Liver (tissue), 9 donors: ENCODE measurements around the gene CDK2AP2. TPM values are rescaled to one million over a fixed set of nuclear protein-coding genes. Genes with fewer than 3 reads are reported as not detected.

Experiments used
- DNase-seq: peaks from one replicate; pipeline ENCODE4 v3.0.0-alpha.2; 2017; ENCODE audit warnings: low spot score
- H3K27ac ChIP-seq, 2 donors: one replicate each; pipeline ENCODE4 v1.7.0; 2013; ENCODE audit warnings: inconsistent platforms in 2 of 2, low read length in 2 of 2, control low read depth in 1 of 2, low read depth in 1 of 2, mild to moderate bottlenecking in 1 of 2
- H3K27me3 ChIP-seq, 4 donors: one replicate each; pipeline versions ENCODE4 v1.6.1 to v1.7.0; 2013; ENCODE audit warnings: low read length in 3 of 4, inconsistent platforms in 1 of 4, mild to moderate bottlenecking in 1 of 4, moderate library complexity in 1 of 4; ENCODE audit not compliant: control insufficient read depth in 4 of 4, insufficient read depth in 4 of 4
- H3K36me3 ChIP-seq, 4 donors: one replicate each; pipeline versions ENCODE4 v1.6.1 to v1.7.0; 2013; ENCODE audit warnings: low read length in 3 of 4, mild to moderate bottlenecking in 3 of 4, low read depth in 1 of 4, moderate library complexity in 1 of 4; ENCODE audit not compliant: control insufficient read depth in 4 of 4, insufficient read depth in 3 of 4
- H3K4me1 ChIP-seq, 4 donors: one replicate each; pipeline versions ENCODE4 v1.6.1 to v1.7.0; 2013; ENCODE audit warnings: low read length in 3 of 4, mild to moderate bottlenecking in 3 of 4, moderate library complexity in 1 of 4; ENCODE audit not compliant: control insufficient read depth in 4 of 4, insufficient read depth in 4 of 4
- H3K4me3 ChIP-seq, 3 donors: one replicate each; pipeline versions ENCODE4 v1.6.1 to v1.7.0; 2013; ENCODE audit warnings: low read length in 3 of 3, control low read depth in 1 of 3, low read depth in 1 of 3, mild to moderate bottlenecking in 1 of 3
- H3K9ac ChIP-seq, 2 donors: one replicate each; pipeline ENCODE4 v1.7.0; 2013; ENCODE audit warnings: low read length in 2 of 2, mild to moderate bottlenecking in 2 of 2, moderate library complexity in 2 of 2, control low read depth in 1 of 2, low read depth in 1 of 2
- H3K9me3 ChIP-seq, 4 donors: one replicate each; pipeline versions ENCODE4 v1.6.1 to v1.7.0; 2013; ENCODE audit warnings: low read length in 3 of 4; ENCODE audit not compliant: control insufficient read depth in 4 of 4
- EGR1 ChIP-seq, 2 donors: IDR thresholded peaks; 2 replicates each; pipeline ENCODE4 v1.6.1; 2016 to 2018; ENCODE audit warnings: antibody characterized with exemption in 2 of 2, low read depth in 2 of 2
- FOXA2 ChIP-seq: IDR thresholded peaks from 2 replicates; pipeline ENCODE4 v1.6.1; 2016; ENCODE audit warnings: antibody characterized with exemption
- HNF4A ChIP-seq, 2 donors: conservative IDR thresholded peaks; 2 replicates each; pipeline ENCODE4 v1.6.1; 2016; ENCODE audit warnings: antibody characterized with exemption in 2 of 2, mild to moderate bottlenecking in 2 of 2
- NR2F2 ChIP-seq: IDR thresholded peaks from 2 replicates; pipeline ENCODE4 v1.6.1; 2016; ENCODE audit warnings: antibody characterized with exemption
- RAD21 ChIP-seq, 2 donors: IDR thresholded peaks; 2 replicates each; pipeline ENCODE4 v1.6.1; 2016; ENCODE audit warnings: antibody characterized with exemption in 2 of 2, mild to moderate bottlenecking in 2 of 2
- SP1 ChIP-seq: IDR thresholded peaks from 2 replicates; pipeline ENCODE4 v1.6.1; 2018; ENCODE audit warnings: antibody characterized with exemption, mild to moderate bottlenecking
- YY1 ChIP-seq: IDR thresholded peaks from 2 replicates; pipeline ENCODE4 v1.6.1; 2016; ENCODE audit warnings: antibody characterized with exemption, mild to moderate bottlenecking
- ZBTB33 ChIP-seq: IDR thresholded peaks from 2 replicates; pipeline ENCODE4 v1.6.1; 2016; ENCODE audit warnings: antibody characterized with exemption
- WGBS: extraction: QIAGEN DNeasy Blood & Tissue Kit; methylation state at CpG from one replicate; pipeline ENCODE4 v1.1.7; 2013; 5-methylcytosine and 5-hydroxymethylcytosine counted together
- polyA plus RNA-seq, 2 donors: library from polyadenylated mRNA; stranded (reverse) in 1 of 2; unstranded in 1 of 2; fragments of 200-250 nt in 1 of 2; fragments of >200 nt in 1 of 2; fragmentation: Nextera tagmentation in 1 of 2; extraction: Ambion mirVana in 1 of 2; gene quantifications; one replicate each; pipeline versions ENCODE4 v1.2.1 to v1.2.3, GENCODE V29; 2013 to 2015
- total RNA-seq, 2 donors: library from RNA; depleted of rRNA; stranded (reverse); fragments of >200 nt; gene quantifications; one replicate each; pipeline ENCODE4 v1.2.3, GENCODE V29; 2014
- TF ChIP-seq, protein P1 (sequence below): IDR thresholded peaks from 2 replicates; pipeline ENCODE4 v1.6.1; 2016; ENCODE audit warnings: antibody characterized with exemption, mild to moderate bottlenecking
- TF ChIP-seq, protein P2 (sequence below): fragments of 150-350 bp; IDR thresholded peaks from 2 replicates; pipeline ENCODE4 v1.5.1; 2017; ENCODE audit warnings: improper control_type of control experiment, low read depth, low read length; ENCODE audit not compliant: missing input control
- donor health status: healthy.
- donor health status: healthy.
- donor health status: healthy.
- donor health status: healthy.
- donor health status: healthy.

The CDK2AP2 gene
- total and polyA plus RNA-seq, 4 donors, result 14.1 to 126 (median 56.6) TPM

GRCh38 chr11:67501854-67502253 lies 6.1 kb downstream of the CDK2AP2 start (continued):
- TF ChIP-seq, protein P1, sequence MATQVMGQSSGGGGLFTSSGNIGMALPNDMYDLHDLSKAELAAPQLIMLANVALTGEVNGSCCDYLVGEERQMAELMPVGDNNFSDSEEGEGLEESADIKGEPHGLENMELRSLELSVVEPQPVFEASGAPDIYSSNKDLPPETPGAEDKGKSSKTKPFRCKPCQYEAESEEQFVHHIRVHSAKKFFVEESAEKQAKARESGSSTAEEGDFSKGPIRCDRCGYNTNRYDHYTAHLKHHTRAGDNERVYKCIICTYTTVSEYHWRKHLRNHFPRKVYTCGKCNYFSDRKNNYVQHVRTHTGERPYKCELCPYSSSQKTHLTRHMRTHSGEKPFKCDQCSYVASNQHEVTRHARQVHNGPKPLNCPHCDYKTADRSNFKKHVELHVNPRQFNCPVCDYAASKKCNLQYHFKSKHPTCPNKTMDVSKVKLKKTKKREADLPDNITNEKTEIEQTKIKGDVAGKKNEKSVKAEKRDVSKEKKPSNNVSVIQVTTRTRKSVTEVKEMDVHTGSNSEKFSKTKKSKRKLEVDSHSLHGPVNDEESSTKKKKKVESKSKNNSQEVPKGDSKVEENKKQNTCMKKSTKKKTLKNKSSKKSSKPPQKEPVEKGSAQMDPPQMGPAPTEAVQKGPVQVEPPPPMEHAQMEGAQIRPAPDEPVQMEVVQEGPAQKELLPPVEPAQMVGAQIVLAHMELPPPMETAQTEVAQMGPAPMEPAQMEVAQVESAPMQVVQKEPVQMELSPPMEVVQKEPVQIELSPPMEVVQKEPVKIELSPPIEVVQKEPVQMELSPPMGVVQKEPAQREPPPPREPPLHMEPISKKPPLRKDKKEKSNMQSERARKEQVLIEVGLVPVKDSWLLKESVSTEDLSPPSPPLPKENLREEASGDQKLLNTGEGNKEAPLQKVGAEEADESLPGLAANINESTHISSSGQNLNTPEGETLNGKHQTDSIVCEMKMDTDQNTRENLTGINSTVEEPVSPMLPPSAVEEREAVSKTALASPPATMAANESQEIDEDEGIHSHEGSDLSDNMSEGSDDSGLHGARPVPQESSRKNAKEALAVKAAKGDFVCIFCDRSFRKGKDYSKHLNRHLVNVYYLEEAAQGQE, result no peak
- TF ChIP-seq RAD21 (IDR thresholded peaks at IDR 0.05) (no peak), SP1 (no peak), NR2F2 (no peak), YY1 (no peak), ZBTB33 (no peak)

GRCh38 chr11:67500831-67501715 lies 6.9 kb downstream of the CDK2AP2 start:
- WGBS, result 95% methylated on average over 9 of the region's 9 CpGs
- H3K27me3 ChIP-seq, result no peaks in the 10 kb centered on the region
- H3K9ac ChIP-seq, result no peak overlapping the region
- no peak for DNase-seq
- H3K36me3 ChIP-seq, result peaks cover 0 to 2% (median 1%) of the 10 kb centered on the region in 4 donors
- H3K9me3 ChIP-seq, result no peaks in the 10 kb centered on the region
- peaks cover 4 to 22% (median 10%) of the 10 kb centered on the region in 4 donors for H3K4me1 ChIP-seq
- no peak overlapping the region for H3K4me3 ChIP-seq
- H3K27ac ChIP-seq, result no peak overlapping the region
- no peak for TF ChIP-seq HNF4A (conservative IDR thresholded peaks at IDR 0.05)
- TF ChIP-seq, protein P1, result no peak
- TF ChIP-seq EGR1 (IDR thresholded peaks at IDR 0.05; ENCODE audit: low read depth in 2 of 2), result no peak
- TF ChIP-seq YY1, result no peak

DNA sequence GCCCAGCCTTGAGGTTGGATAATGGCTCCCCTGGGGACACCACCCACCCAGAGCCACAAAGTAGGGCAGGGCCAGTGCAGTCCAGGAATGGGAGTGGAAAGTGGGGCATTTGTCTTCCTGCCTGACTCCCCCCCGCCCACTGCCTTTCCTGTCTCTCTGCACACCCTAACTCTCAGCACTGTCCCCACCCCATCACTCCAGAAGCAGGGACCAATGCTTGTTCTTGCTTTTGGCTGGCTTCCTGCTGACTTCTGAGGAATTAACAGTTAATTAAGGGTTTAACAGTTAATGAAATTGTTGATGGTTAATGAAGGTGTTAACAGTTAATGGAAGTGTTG lies 7.5 kb downstream of the CDK2AP2 start:
- 98% methylated on average over 1 of the region's 1 CpG for WGBS
- no peak overlapping the region for H3K27ac ChIP-seq
- H3K4me3 ChIP-seq, result no peak overlapping the region
- no peak for TF ChIP-seq RAD21 (IDR thresholded peaks at IDR 0.05)
- no peak for TF ChIP-seq FOXA2
- no peak for TF ChIP-seq NR2F2
- TF ChIP-seq, protein P1, result no peak
- TF ChIP-seq, protein P2, sequence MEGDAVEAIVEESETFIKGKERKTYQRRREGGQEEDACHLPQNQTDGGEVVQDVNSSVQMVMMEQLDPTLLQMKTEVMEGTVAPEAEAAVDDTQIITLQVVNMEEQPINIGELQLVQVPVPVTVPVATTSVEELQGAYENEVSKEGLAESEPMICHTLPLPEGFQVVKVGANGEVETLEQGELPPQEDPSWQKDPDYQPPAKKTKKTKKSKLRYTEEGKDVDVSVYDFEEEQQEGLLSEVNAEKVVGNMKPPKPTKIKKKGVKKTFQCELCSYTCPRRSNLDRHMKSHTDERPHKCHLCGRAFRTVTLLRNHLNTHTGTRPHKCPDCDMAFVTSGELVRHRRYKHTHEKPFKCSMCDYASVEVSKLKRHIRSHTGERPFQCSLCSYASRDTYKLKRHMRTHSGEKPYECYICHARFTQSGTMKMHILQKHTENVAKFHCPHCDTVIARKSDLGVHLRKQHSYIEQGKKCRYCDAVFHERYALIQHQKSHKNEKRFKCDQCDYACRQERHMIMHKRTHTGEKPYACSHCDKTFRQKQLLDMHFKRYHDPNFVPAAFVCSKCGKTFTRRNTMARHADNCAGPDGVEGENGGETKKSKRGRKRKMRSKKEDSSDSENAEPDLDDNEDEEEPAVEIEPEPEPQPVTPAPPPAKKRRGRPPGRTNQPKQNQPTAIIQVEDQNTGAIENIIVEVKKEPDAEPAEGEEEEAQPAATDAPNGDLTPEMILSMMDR, result no peak
- H3K9me3 ChIP-seq, result no peaks in the 10 kb centered on the region
- no peaks in the 10 kb centered on the region for H3K27me3 ChIP-seq
- peaks cover 4 to 16% (median 7%) of the 10 kb centered on the region in 4 donors for H3K4me1 ChIP-seq
- no peak overlapping the region for H3K9ac ChIP-seq
- no peak for DNase-seq
- H3K36me3 ChIP-seq, result peaks cover 0 to 6% (median 1%) of the 10 kb centered on the region in 4 donors
